Activated CD4-positive, CD25-positive, alpha-beta regulatory T cell treated with anti-CD3 and anti-CD28 coated beads, Interleukin-2, amount 50 U/mL, for 16 hours (primary cell): ENCODE measurements around the gene KLF3.
A peak's percentile ranks its signal among the peaks of the same experiment; 100 is the strongest.

Experiments
- DNase-seq: peaks from one replicate; pipeline ENCODE4 v3.0.0-alpha.2; 2020; ENCODE audit warnings: low read depth, low spot score

The KLF3 gene

GRCh38 chr4:38673130-38673978 lies 9.4 kb downstream of the KLF3 start:
- no peak for DNase-seq

- DNase-seq, result no peak
Observed at GRCh38 chr4:38674258-38675144, 10.5 kb downstream of the KLF3 start.

GRCh38 chr4:38675146-38676121 lies 11.4 kb downstream of the KLF3 start:
- peak; percentile 72 for DNase-seq

- no peak for DNase-seq
Observed at GRCh38 chr4:38676986-38677385, 13.0 kb downstream of the KLF3 start.

GRCh38 chr4:38677441-38677840 lies 13.4 kb downstream of the KLF3 start:
- no peak for DNase-seq

GRCh38 chr4:38678078-38678477 lies 14.1 kb downstream of the KLF3 start:
- DNase-seq, result no peak

- DNase-seq, result no peak
Observed at GRCh38 chr4:38679921-38680320, 15.9 kb downstream of the KLF3 start.

GRCh38 chr4:38681281-38681991 lies 17.4 kb downstream of the KLF3 start:
- no peak for DNase-seq

GRCh38 chr4:38682336-38682735 lies 18.3 kb downstream of the KLF3 start:
- no peak for DNase-seq

GRCh38 chr4:38683276-38683675 lies 19.3 kb downstream of the KLF3 start:
- no peak for DNase-seq

GRCh38 chr4:38684271-38684670 lies 20.3 kb downstream of the KLF3 start:
- no peak for DNase-seq

- DNase-seq, result no peak
Observed at GRCh38 chr4:38684951-38685844, 21.2 kb downstream of the KLF3 start.

- DNase-seq, result no peak
Observed at GRCh38 chr4:38686682-38687081, 22.7 kb downstream of the KLF3 start.

- DNase-seq, result no peak
Observed at GRCh38 chr4:38687571-38688011, 23.6 kb downstream of the KLF3 start.

- no peak for DNase-seq
Observed at GRCh38 chr4:38688676-38689355, 24.8 kb downstream of the KLF3 start.

GRCh38 chr4:38691251-38692008 lies 27.4 kb downstream of the KLF3 start:
- no peak for DNase-seq

- no peak for DNase-seq
Observed at GRCh38 chr4:38692421-38692820, 28.4 kb downstream of the KLF3 start.

GRCh38 chr4:38693569-38693968 lies 29.6 kb downstream of the KLF3 start:
- no peak for DNase-seq
